HCT116 (cell line): ENCODE measurements around the gene CFAP126.

Source experiments
- CBX3 ChIP-seq: IDR thresholded peaks from 2 replicates; pipeline ENCODE4 v1.6.1; 2012; ENCODE audit warnings: low read depth
- CEBPB ChIP-seq: IDR thresholded peaks from 2 replicates; pipeline ENCODE4 v1.6.1; 2012; ENCODE audit warnings: low read depth
- ELF1 ChIP-seq: IDR thresholded peaks from 2 replicates; pipeline ENCODE4 v1.6.1; 2012; ENCODE audit warnings: low read depth, borderline replicate concordance
- EZH2 ChIP-seq: fragments of 200-600 bp; sonication (generic); IDR thresholded peaks from 2 replicates; pipeline ENCODE4 v1.6.1; 2017; ENCODE audit warnings: antibody characterized with exemption, mixed run types
- EZH2phosphoT487 ChIP-seq: fragments of 200-600 bp; IDR thresholded peaks from 2 replicates; pipeline ENCODE4 v1.6.1; 2018; ENCODE audit warnings: antibody characterized with exemption, borderline replicate concordance
- JUND ChIP-seq: IDR thresholded peaks from 2 replicates; pipeline ENCODE4 v1.6.1; 2012
- POLR2A ChIP-seq: IDR thresholded peaks from 2 replicates; pipeline ENCODE4 v1.7.0; 2011; ENCODE audit warnings: borderline replicate concordance; ENCODE audit not compliant: insufficient read depth, insufficient read length; ENCODE audit errors: extremely low read depth
- POLR2AphosphoS5 ChIP-seq: IDR thresholded peaks from 2 replicates; pipeline ENCODE4 v1.6.1; 2011; ENCODE audit warnings: mild to moderate bottlenecking, low read depth, low read length, moderate library complexity
- RAD21 ChIP-seq: IDR thresholded peaks from 2 replicates; pipeline ENCODE4 v1.6.1; 2012; ENCODE audit warnings: low read depth, mild to moderate bottlenecking
- SIN3A ChIP-seq: IDR thresholded peaks from 2 replicates; pipeline ENCODE4 v1.6.1; 2012; ENCODE audit warnings: low read depth
- SP1 ChIP-seq: IDR thresholded peaks from 2 replicates; pipeline ENCODE4 v1.6.1; 2012; ENCODE audit warnings: low read depth
- SRF ChIP-seq: IDR thresholded peaks from 2 replicates; pipeline ENCODE4 v1.6.1; 2012; ENCODE audit warnings: low read depth
- TF ChIP-seq, protein P1 (sequence below), 3 experiments: fragments of 200-600 bp in 1 of 3; sonication (generic) in 1 of 3; IDR thresholded peaks in 2 of 3; conservative IDR thresholded peaks in 1 of 3; 2 replicates each; pipeline ENCODE4 v1.5.1; 2012 to 2017; ENCODE audit warnings: low read depth in 2 of 3, low read length in 2 of 3, antibody characterized with exemption in 1 of 3, borderline replicate concordance in 1 of 3, control low read depth in 1 of 3, mild to moderate bottlenecking in 1 of 3, mixed read lengths in 1 of 3, mixed run types in 1 of 3, moderate library complexity in 1 of 3; ENCODE audit not compliant: insufficient read depth in 1 of 3
- TF ChIP-seq, protein P2 (sequence below): IDR thresholded peaks from 2 replicates; pipeline ENCODE4 v1.6.1; 2012; ENCODE audit warnings: low read depth

DNA sequence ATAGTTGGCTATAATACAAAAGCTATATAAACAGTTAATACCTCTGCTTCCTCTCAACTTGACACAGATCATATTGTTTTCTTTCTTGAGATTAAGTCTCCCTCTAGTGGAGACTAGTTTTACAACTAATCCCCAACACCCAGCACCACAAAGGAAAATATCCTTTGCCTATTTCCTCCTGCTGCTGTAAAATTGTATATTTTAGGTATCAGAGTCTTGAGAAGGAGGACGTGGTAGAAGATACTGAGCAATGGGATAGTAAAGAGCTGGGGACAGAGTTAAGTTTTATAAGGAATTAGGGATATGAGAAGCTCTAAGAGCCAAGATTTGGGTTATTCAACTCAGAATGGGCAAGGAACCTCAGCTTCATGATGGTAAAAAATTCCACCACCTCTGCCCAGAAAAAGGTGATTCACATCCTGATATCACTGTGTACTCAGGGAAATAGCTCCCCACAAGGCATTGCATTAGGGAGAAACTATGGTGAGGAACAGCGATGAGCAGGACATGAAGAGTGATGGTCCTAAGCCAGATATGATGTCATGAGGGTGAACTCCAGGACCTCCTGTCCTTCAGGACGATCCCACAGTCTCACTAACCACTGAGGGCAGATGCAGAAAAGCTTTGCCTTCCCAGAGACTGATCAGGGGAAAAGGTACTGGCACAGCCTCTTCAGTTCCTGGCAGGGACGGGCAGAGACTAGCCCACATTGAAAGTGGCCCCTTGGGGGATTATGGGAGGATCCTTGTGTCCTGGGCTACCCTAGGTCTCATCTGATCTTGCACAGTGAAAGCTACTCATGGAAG lies 14.7 kb upstream of the CFAP126 start:
- TF ChIP-seq, protein P1, sequence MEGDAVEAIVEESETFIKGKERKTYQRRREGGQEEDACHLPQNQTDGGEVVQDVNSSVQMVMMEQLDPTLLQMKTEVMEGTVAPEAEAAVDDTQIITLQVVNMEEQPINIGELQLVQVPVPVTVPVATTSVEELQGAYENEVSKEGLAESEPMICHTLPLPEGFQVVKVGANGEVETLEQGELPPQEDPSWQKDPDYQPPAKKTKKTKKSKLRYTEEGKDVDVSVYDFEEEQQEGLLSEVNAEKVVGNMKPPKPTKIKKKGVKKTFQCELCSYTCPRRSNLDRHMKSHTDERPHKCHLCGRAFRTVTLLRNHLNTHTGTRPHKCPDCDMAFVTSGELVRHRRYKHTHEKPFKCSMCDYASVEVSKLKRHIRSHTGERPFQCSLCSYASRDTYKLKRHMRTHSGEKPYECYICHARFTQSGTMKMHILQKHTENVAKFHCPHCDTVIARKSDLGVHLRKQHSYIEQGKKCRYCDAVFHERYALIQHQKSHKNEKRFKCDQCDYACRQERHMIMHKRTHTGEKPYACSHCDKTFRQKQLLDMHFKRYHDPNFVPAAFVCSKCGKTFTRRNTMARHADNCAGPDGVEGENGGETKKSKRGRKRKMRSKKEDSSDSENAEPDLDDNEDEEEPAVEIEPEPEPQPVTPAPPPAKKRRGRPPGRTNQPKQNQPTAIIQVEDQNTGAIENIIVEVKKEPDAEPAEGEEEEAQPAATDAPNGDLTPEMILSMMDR (IDR thresholded peaks at IDR 0.05 in 2 of 3, conservative IDR thresholded peaks at IDR 0.05 in 1 of 3; ENCODE audit: borderline replicate concordance in 1 of 3, insufficient read depth in 1 of 3, low read depth in 2 of 3, low read length in 2 of 3): peak; percentile 56 to 85 (median 72)
- TF ChIP-seq POLR2A (no peak), CEBPB (no peak), EZH2 (no peak), ELF1 (no peak), SP1 (no peak), RAD21 (peak; percentile 84), SRF (no peak), POLR2AphosphoS5 (no peak), EZH2phosphoT487 (no peak), CBX3 (no peak), SIN3A (no peak), JUND (no peak)
- TF ChIP-seq, protein P2, sequence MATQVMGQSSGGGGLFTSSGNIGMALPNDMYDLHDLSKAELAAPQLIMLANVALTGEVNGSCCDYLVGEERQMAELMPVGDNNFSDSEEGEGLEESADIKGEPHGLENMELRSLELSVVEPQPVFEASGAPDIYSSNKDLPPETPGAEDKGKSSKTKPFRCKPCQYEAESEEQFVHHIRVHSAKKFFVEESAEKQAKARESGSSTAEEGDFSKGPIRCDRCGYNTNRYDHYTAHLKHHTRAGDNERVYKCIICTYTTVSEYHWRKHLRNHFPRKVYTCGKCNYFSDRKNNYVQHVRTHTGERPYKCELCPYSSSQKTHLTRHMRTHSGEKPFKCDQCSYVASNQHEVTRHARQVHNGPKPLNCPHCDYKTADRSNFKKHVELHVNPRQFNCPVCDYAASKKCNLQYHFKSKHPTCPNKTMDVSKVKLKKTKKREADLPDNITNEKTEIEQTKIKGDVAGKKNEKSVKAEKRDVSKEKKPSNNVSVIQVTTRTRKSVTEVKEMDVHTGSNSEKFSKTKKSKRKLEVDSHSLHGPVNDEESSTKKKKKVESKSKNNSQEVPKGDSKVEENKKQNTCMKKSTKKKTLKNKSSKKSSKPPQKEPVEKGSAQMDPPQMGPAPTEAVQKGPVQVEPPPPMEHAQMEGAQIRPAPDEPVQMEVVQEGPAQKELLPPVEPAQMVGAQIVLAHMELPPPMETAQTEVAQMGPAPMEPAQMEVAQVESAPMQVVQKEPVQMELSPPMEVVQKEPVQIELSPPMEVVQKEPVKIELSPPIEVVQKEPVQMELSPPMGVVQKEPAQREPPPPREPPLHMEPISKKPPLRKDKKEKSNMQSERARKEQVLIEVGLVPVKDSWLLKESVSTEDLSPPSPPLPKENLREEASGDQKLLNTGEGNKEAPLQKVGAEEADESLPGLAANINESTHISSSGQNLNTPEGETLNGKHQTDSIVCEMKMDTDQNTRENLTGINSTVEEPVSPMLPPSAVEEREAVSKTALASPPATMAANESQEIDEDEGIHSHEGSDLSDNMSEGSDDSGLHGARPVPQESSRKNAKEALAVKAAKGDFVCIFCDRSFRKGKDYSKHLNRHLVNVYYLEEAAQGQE: no peak
